Body of pancreas (tissue), 4 donors: ENCODE results near the gene TBCA.

Source experiments
- CTCF ChIP-seq, 7 experiments: fragments of 450-650 bp in 4 of 7; fragments of 200-600 bp in 3 of 7; sonication (generic) in 3 of 7; IDR thresholded peaks; one replicate each; pipeline ENCODE4 v1.5.1; 2016 to 2019; ENCODE audit warnings: antibody characterized with exemption in 7 of 7
- POLR2A ChIP-seq, 3 donors: fragments of 450-650 bp; IDR thresholded peaks; one replicate each; pipeline ENCODE4 v1.6.1; 2016; ENCODE audit warnings: antibody characterized with exemption in 3 of 3, mild to moderate bottlenecking in 2 of 3

- TF ChIP-seq CTCF (IDR thresholded peaks at IDR 0.05) (no peak), POLR2A (IDR thresholded peaks at IDR 0.05) (no peak)
These were observed 50.5 kb downstream of the TBCA start for GRCh38 chr5:77725616-77726015.
